ENCODE data around the gene TP53TG5. TPM values are rescaled to one million over a fixed set of nuclear protein-coding genes. Genes with fewer than 3 reads are reported as not detected.

The TP53TG5 gene
- total and polyA plus RNA-seq, 2 donors (not counting 1 experiment from before 2014, with no cell fraction given) = 0.14 TPM; not detected in 1

DNA sequence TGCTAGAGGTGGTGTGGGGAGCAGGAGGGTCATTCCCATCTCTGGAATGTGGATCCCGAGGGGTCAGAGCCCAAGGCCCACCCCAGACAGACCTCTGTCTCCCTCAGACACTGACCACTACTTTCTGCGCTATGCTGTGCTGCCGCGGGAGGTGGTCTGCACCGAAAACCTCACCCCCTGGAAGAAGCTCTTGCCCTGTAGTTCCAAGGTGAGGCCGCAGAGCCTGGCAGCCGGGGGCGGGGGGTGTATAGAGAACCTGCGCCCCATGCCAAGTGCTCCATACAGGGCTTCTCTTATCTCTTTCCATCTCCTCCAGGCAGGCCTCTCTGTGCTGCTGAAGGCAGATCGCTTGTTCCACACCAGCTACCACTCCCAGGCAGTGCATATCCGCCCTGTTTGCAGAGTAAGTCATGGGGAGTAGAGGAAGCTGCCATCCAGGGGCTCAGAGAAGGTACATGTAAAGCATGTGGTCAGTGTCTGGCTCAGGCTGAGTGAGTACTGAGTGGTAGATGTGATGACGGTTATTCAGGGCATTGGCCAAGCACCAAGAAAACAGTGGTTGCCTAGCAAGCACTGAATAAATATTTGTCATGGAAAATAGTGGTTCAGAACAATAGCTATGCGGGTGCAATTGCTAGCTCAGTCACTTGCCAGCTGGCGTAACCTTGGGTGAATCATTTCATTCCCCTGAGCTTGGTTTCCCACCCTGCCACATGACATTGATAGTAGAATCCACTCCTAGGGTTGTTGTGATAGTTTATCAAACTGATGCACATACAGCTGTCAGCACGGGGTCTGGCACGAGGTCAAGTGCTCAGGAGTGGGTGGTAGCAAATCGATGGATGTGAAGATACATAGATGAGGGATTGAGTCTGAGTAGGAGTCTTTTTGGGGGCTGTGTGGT is 41.3 kb upstream of the TP53TG5 start:
- Histone ChIP-seq H3K79me2 (ENCODE audit: control insufficient read depth, insufficient read depth, low read length) (peaks cover 18% of the 10 kb centered on the region), H2AFZ (ENCODE audit: low read length) (no peak overlapping the region), H4K20me1 (ENCODE audit: control insufficient read depth, extremely low read depth, insufficient read depth, low read length) (no peaks in the 10 kb centered on the region), H3K4me2 (ENCODE audit: extremely low read depth, insufficient read depth, low read length) (peak overlapping the region; percentile 5), H3K4me3 (replicated peaks in 1 of 4; ENCODE audit: control extremely low read depth in 1 of 4, insufficient read depth in 1 of 4, low read depth in 3 of 4, low read length in 4 of 4) (no peak overlapping the region), H3K36me3 (ENCODE audit: control insufficient read depth, insufficient read depth, low read length) (peaks cover 21% of the 10 kb centered on the region), H3K27ac (ENCODE audit: insufficient read depth, low read length) (peak overlapping the region; percentile 80), H3K9ac (ENCODE audit: insufficient read depth, low read length) (no peak overlapping the region), H3K4me1 (ENCODE audit: control insufficient read depth, extremely low read depth, insufficient read depth, low read length) (peaks cover 2% of the 10 kb centered on the region), H3K27me3 (ENCODE audit: control insufficient read depth, insufficient read depth, low read length) (no peaks in the 10 kb centered on the region), H3K9me3 (ENCODE audit: control insufficient read depth, insufficient read depth, low read depth, low read length) (no peaks in the 10 kb centered on the region)
- DNase-seq (ENCODE audit: low read depth in 2 of 2) = peak; percentile 89 to 97
- TF ChIP-seq, protein P1, sequence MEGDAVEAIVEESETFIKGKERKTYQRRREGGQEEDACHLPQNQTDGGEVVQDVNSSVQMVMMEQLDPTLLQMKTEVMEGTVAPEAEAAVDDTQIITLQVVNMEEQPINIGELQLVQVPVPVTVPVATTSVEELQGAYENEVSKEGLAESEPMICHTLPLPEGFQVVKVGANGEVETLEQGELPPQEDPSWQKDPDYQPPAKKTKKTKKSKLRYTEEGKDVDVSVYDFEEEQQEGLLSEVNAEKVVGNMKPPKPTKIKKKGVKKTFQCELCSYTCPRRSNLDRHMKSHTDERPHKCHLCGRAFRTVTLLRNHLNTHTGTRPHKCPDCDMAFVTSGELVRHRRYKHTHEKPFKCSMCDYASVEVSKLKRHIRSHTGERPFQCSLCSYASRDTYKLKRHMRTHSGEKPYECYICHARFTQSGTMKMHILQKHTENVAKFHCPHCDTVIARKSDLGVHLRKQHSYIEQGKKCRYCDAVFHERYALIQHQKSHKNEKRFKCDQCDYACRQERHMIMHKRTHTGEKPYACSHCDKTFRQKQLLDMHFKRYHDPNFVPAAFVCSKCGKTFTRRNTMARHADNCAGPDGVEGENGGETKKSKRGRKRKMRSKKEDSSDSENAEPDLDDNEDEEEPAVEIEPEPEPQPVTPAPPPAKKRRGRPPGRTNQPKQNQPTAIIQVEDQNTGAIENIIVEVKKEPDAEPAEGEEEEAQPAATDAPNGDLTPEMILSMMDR (conservative IDR thresholded peaks at IDR 0.05 in 1 of 2, IDR thresholded peaks at IDR 0.05 in 1 of 2; ENCODE audit: low read depth in 1 of 2, low read length in 2 of 2) = no peak
- no peak for TF ChIP-seq EZH2 (IDR thresholded peaks at IDR 0.05; ENCODE audit: low read length, missing control alignments)

DNA sequence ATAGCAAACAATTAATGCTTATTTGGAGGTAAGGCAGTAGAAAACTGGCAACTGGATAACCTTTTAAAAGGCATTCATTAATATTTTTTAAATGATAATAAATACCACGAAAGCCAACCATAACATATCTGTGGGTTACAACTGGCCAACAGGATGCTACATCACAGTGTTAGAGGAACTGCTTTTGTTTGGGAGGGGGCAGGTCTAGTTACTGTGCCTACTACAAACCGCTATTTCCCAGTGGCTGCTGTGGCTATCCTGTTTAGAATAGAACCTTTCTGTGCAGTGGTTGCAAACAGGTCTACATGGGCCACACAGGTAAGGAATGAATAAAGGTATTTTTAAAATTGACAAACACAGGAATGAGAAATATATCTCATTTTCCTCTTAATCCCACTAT is 38.8 kb upstream of the TP53TG5 start:
- TF ChIP-seq EZH2 (IDR thresholded peaks at IDR 0.05; ENCODE audit: low read length, missing control alignments) = no peak
- TF ChIP-seq, protein P1 (conservative IDR thresholded peaks at IDR 0.05 in 1 of 2, IDR thresholded peaks at IDR 0.05 in 1 of 2; ENCODE audit: low read depth in 1 of 2, low read length in 2 of 2) = no peak
- Histone ChIP-seq H2AFZ (ENCODE audit: low read length) (no peak overlapping the region), H3K79me2 (ENCODE audit: control insufficient read depth, insufficient read depth, low read length) (peaks cover 18% of the 10 kb centered on the region), H3K36me3 (ENCODE audit: control insufficient read depth, insufficient read depth, low read length) (peaks cover 15% of the 10 kb centered on the region), H3K4me2 (ENCODE audit: extremely low read depth, insufficient read depth, low read length) (peak overlapping the region; percentile 85), H3K27ac (ENCODE audit: insufficient read depth, low read length) (peak overlapping the region; percentile 87), H3K9ac (ENCODE audit: insufficient read depth, low read length) (no peak overlapping the region), H3K4me1 (ENCODE audit: control insufficient read depth, extremely low read depth, insufficient read depth, low read length) (peaks cover 2% of the 10 kb centered on the region), H4K20me1 (ENCODE audit: control insufficient read depth, extremely low read depth, insufficient read depth, low read length) (no peaks in the 10 kb centered on the region), H3K4me3 (replicated peaks in 1 of 4; ENCODE audit: control extremely low read depth in 1 of 4, insufficient read depth in 1 of 4, low read depth in 3 of 4, low read length in 4 of 4) (peak overlapping the region; percentile 77 to 97 (median 84)), H3K9me3 (ENCODE audit: control insufficient read depth, insufficient read depth, low read depth, low read length) (no peaks in the 10 kb centered on the region), H3K27me3 (ENCODE audit: control insufficient read depth, insufficient read depth, low read length) (no peaks in the 10 kb centered on the region)
- DNase-seq (ENCODE audit: low read depth in 2 of 2) = no peak

DNA sequence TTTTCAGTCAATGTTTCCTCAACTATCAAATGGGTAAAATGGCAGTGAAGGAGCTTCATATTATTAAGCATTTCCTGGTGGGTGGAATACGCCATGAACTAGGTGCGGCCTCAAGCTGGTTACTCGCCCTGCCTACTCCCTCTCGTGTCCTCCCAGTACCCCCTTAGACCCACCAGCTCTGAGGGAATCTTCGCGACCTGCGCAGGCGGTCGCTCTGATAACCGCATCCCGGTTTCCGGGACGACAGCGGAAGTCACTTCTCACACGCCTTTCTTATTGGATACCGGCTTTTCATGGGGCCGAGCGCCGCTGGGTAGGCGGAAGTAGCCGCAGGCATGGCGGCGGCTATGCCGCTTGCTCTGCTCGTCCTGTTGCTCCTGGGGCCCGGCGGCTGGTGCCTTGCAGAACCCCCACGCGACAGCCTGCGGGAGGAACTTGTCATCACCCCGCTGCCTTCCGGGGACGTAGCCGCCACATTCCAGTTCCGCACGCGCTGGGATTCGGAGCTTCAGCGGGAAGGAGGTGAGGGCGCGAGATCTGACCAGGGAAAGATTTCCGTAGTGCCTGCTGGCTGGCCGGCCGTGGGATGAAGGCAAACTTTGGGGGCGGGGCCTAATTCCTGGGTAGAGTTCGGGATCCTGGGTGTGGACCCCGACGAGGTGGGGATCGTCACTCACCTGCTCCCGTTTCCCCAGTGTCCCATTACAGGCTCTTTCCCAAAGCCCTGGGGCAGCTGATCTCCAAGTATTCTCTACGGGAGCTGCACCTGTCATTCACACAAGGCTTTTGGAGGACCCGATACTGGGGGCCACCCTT is 37.9 kb upstream of the TP53TG5 start, which contains the start of gene PIGT:
Gene PIGT, plus strand, starts transcription at position 320 of the 816 bp plus-strand sequence. Its CDS starts 16 bp downstream, at position 336.
- peak within 1 kb of the TSS; percentile 96 for H2AFZ ChIP-seq (ENCODE audit: low read length)

More for the DNA sequence above, 37.9 kb upstream of the TP53TG5 start, which contains the start of gene PIGT:
- TF ChIP-seq, protein P1 (conservative IDR thresholded peaks at IDR 0.05 in 1 of 2, IDR thresholded peaks at IDR 0.05 in 1 of 2; ENCODE audit: low read depth in 1 of 2, low read length in 2 of 2) = no peak
- no peak for TF ChIP-seq EZH2 (IDR thresholded peaks at IDR 0.05; ENCODE audit: low read length, missing control alignments)
- Histone ChIP-seq H3K36me3 (ENCODE audit: control insufficient read depth, insufficient read depth, low read length) (peaks cover 12% of the 10 kb centered on the region), H3K79me2 (ENCODE audit: control insufficient read depth, insufficient read depth, low read length) (peaks cover 18% of the 10 kb centered on the region), H3K4me2 (ENCODE audit: extremely low read depth, insufficient read depth, low read length) (peak within 1 kb of the TSS; percentile 93), H3K4me1 (ENCODE audit: control insufficient read depth, extremely low read depth, insufficient read depth, low read length) (peaks cover 2% of the 10 kb centered on the region), H3K9me3 (ENCODE audit: control insufficient read depth, insufficient read depth, low read depth, low read length) (no peaks in the 10 kb centered on the region), H3K9ac (ENCODE audit: insufficient read depth, low read length) (peak within 1 kb of the TSS; percentile 90), H3K4me3 (replicated peaks in 1 of 4; ENCODE audit: control extremely low read depth in 1 of 4, insufficient read depth in 1 of 4, low read depth in 3 of 4, low read length in 4 of 4) (peak within 1 kb of the TSS; percentile 77 to 97 (median 84)), H3K27me3 (ENCODE audit: control insufficient read depth, insufficient read depth, low read length) (no peaks in the 10 kb centered on the region), H4K20me1 (ENCODE audit: control insufficient read depth, extremely low read depth, insufficient read depth, low read length) (no peaks in the 10 kb centered on the region), H3K27ac (ENCODE audit: insufficient read depth, low read length) (peak within 1 kb of the TSS; percentile 87)
- peak; percentile 77 to 81 for DNase-seq (ENCODE audit: low read depth in 2 of 2)

Data from fibroblast of lung (primary cell).